Measurements from ENCODE around the gene MT1X.
"Not testable (repeated sequence)": the region's sequence is repeated elsewhere in the genome, so short reads cannot be mapped to it uniquely, and the experiment has no call there.

Gene MT1X

GRCh38 chr16:56713794-56714193, 31.5 kb downstream of the MT1X start:
- no peak for DNase-seq (ENCODE audit: low read depth)
- no peak for TF ChIP-seq CTCF (IDR thresholded peaks at IDR 0.05; ENCODE audit: low read length, missing control alignments)
- no peak overlapping the region for H3K4me3 ChIP-seq (replicated peaks; ENCODE audit: low read depth, low read length)

GRCh38 chr16:56715126-56715525, 32.9 kb downstream of the MT1X start:
- H3K4me3 ChIP-seq (replicated peaks; ENCODE audit: low read depth, low read length), result no peak overlapping the region
- no peak for DNase-seq (ENCODE audit: low read depth)
- no peak for TF ChIP-seq CTCF (IDR thresholded peaks at IDR 0.05; ENCODE audit: low read length, missing control alignments)

- TF ChIP-seq CTCF (IDR thresholded peaks at IDR 0.05; ENCODE audit: low read length, missing control alignments), result no peak
- DNase-seq (ENCODE audit: low read depth), result no peak
- no peak overlapping the region for H3K4me3 ChIP-seq (replicated peaks; ENCODE audit: low read depth, low read length)
Measured at GRCh38 chr16:56716761-56717160, 34.5 kb downstream of the MT1X start.

- not testable (repeated sequence) for DNase-seq (ENCODE audit: low read depth)
Measured at GRCh38 chr16:56717532-56717931, 35.3 kb downstream of the MT1X start.

GRCh38 chr16:56722200-56722842, 40.1 kb downstream of the MT1X start:
- TF ChIP-seq CTCF (IDR thresholded peaks at IDR 0.05; ENCODE audit: low read length, missing control alignments), result no peak
- no peak for DNase-seq (ENCODE audit: low read depth)
- H3K4me3 ChIP-seq (replicated peaks; ENCODE audit: low read depth, low read length), result no peak overlapping the region

More at GRCh38 chr16:56717532-56717931, 35.3 kb downstream of the MT1X start:
- not testable (repeated sequence) for H3K4me3 ChIP-seq (replicated peaks; ENCODE audit: low read depth, low read length)

- H3K4me3 ChIP-seq (replicated peaks; ENCODE audit: low read depth, low read length), result no peak overlapping the region
- TF ChIP-seq CTCF (IDR thresholded peaks at IDR 0.05; ENCODE audit: low read length, missing control alignments), result no peak
- DNase-seq (ENCODE audit: low read depth), result no peak
Measured at GRCh38 chr16:56724191-56724590, 41.9 kb downstream of the MT1X start.

GRCh38 chr16:56726283-56726682, 44.0 kb downstream of the MT1X start:
- H3K4me3 ChIP-seq (replicated peaks; ENCODE audit: low read depth, low read length), result no peak overlapping the region
- TF ChIP-seq CTCF (IDR thresholded peaks at IDR 0.05; ENCODE audit: low read length, missing control alignments), result no peak
- DNase-seq (ENCODE audit: low read depth), result no peak

Measured in fibroblast of pulmonary artery (primary cell).